ENCODE data around the gene RABGGTA. TPM values are rescaled to one million over a fixed set of nuclear protein-coding genes. Genes with fewer than 3 reads are reported as not detected.

The RABGGTA gene
- total and polyA plus RNA-seq, 2 experiments from 2014 or later, result 29.3 to 34.9 TPM

- H3K9me2 ChIP-seq (ENCODE audit: insufficient read depth), result no peaks in the 10 kb centered on the region
- H2AFZ ChIP-seq, result no peak overlapping the region
- no peak overlapping the region for H3K27ac ChIP-seq
- H3K27me3 ChIP-seq (replicated peaks; ENCODE audit: insufficient read depth), result no peaks in the 10 kb centered on the region
- H3K4me1 ChIP-seq (ENCODE audit: insufficient read depth), result peaks cover 7% of the 10 kb centered on the region
- TF ChIP-seq EZH2phosphoT487 (IDR thresholded peaks at IDR 0.05; ENCODE audit: insufficient read depth, low read depth) (no peak), EZH2 (IDR thresholded peaks at IDR 0.05; ENCODE audit: insufficient read depth, poor library complexity, severe bottlenecking) (no peak)
- no peaks in the 10 kb centered on the region for H3K9me3 ChIP-seq (ENCODE audit: low read depth)
- no peak overlapping the region for H3K9ac ChIP-seq
- no peaks in the 10 kb centered on the region for H3K36me3 ChIP-seq (ENCODE audit: low read depth)
- H3F3A ChIP-seq (ENCODE audit: insufficient read depth), result no peaks in the 10 kb centered on the region
- no peaks in the 10 kb centered on the region for H4K20me1 ChIP-seq (ENCODE audit: insufficient read depth)
- 86 to 87% methylated on average over 19 of the region's 19 CpGs for whole genome bisulfite sequencing, 2 experiments (ENCODE audit: low coverage in 1 of 2, low lambda C conversion rate in 2 of 2, missing lambda C conversion rate in 2 of 2)
- H3K4me2 ChIP-seq (ENCODE audit: unreplicated experiment), result no peak overlapping the region
- no peaks in the 10 kb centered on the region for H3K79me2 ChIP-seq (ENCODE audit: insufficient read depth)
- DNase-seq, result no peak
- in situ Hi-C loops (cut with MboI), result no loop called here
- no peak overlapping the region for H3K4me3 ChIP-seq
Measured at GRCh38 chr14:24261969-24262327, 9.4 kb downstream of the RABGGTA start.

DNA sequence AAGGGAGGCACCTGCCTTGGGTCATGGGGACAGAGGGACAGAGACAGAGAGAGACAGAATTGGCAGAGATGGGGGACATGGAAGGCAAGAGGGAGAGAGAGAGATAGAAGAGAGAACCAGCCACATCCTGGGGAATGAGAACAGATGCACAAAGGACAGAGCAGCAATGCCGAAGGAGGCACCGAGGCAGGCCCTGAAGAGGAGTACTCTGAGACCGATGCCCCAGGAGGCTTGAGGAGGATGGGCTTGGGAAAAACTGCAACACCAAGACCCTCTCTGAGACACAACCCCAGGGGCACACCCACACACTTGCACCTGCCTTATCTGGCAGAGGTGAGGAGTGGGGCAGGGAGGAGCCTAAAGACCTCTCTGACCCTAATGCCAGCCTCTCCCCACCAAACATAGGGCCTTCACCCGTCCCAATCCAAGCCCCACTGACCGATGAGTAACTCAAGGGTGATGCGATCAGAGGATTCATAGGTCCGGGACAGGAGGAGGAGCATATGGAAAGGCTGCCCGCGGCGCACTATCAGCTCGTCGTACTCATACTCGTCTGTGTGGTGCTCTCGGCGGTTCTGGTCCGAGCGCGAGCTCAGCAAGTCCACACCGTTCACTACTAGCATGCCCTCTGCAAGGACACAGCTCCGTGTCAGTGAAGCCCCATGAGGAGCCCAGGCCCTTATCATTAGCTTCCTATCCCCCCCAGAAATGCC lies 10.0 kb downstream of the RABGGTA start:
- Histone ChIP-seq H3K27me3 (replicated peaks; ENCODE audit: insufficient read depth) (no peaks in the 10 kb centered on the region), H4K20me1 (ENCODE audit: insufficient read depth) (no peaks in the 10 kb centered on the region), H3K4me2 (ENCODE audit: unreplicated experiment) (no peak overlapping the region), H3K9ac (no peak overlapping the region), H3K36me3 (ENCODE audit: low read depth) (no peaks in the 10 kb centered on the region), H3F3A (ENCODE audit: insufficient read depth) (no peaks in the 10 kb centered on the region), H3K9me2 (ENCODE audit: insufficient read depth) (no peaks in the 10 kb centered on the region), H3K27ac (no peak overlapping the region), H3K9me3 (ENCODE audit: low read depth) (no peaks in the 10 kb centered on the region), H2AFZ (no peak overlapping the region), H3K79me2 (ENCODE audit: insufficient read depth) (no peaks in the 10 kb centered on the region), H3K4me3 (no peak overlapping the region), H3K4me1 (ENCODE audit: insufficient read depth) (peaks cover 7% of the 10 kb centered on the region)
- no peak for DNase-seq
- 90% methylated on average over 20 of the region's 20 CpGs for WGBS, 2 experiments (ENCODE audit: low coverage in 1 of 2, low lambda C conversion rate in 2 of 2, missing lambda C conversion rate in 2 of 2)
- in situ Hi-C loops (cut with MboI), result no loop called here
- TF ChIP-seq EZH2phosphoT487 (IDR thresholded peaks at IDR 0.05; ENCODE audit: insufficient read depth, low read depth) (no peak), EZH2 (IDR thresholded peaks at IDR 0.05; ENCODE audit: insufficient read depth, poor library complexity, severe bottlenecking) (no peak)

DNA sequence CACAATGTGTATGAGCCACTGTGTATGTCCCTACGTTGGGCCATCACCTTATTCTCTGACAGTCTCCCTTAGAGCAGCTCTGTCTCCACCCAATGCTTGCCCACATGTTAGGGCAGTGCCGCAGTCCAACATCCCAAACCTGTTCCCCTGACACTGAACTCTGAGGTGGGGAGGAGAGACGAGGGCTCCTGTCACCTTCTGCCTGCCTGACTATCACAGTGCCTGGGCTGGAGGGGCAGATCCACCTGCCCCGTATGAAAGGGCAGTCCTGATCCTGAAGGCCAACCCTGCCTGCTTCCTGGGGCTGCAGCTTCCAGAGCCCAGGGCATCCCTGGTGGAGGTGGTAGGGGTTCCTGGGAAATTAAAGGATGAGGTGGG lies 10.6 kb downstream of the RABGGTA start:
- Histone ChIP-seq H3K4me3 (no peak overlapping the region), H3K36me3 (ENCODE audit: low read depth) (no peaks in the 10 kb centered on the region), H2AFZ (no peak overlapping the region), H3K79me2 (ENCODE audit: insufficient read depth) (no peaks in the 10 kb centered on the region), H3K27ac (no peak overlapping the region), H3K9ac (no peak overlapping the region), H3F3A (ENCODE audit: insufficient read depth) (no peaks in the 10 kb centered on the region), H3K27me3 (replicated peaks; ENCODE audit: insufficient read depth) (no peaks in the 10 kb centered on the region), H3K9me2 (ENCODE audit: insufficient read depth) (no peaks in the 10 kb centered on the region), H4K20me1 (ENCODE audit: insufficient read depth) (no peaks in the 10 kb centered on the region), H3K9me3 (ENCODE audit: low read depth) (no peaks in the 10 kb centered on the region), H3K4me1 (ENCODE audit: insufficient read depth) (peaks cover 7% of the 10 kb centered on the region), H3K4me2 (ENCODE audit: unreplicated experiment) (no peak overlapping the region)
- TF ChIP-seq EZH2phosphoT487 (IDR thresholded peaks at IDR 0.05; ENCODE audit: insufficient read depth, low read depth) (no peak), EZH2 (IDR thresholded peaks at IDR 0.05; ENCODE audit: insufficient read depth, poor library complexity, severe bottlenecking) (no peak)
- in situ Hi-C loops (cut with MboI), result no loop called here
- WGBS, 2 experiments (ENCODE audit: low coverage in 1 of 2, low lambda C conversion rate in 2 of 2, missing lambda C conversion rate in 2 of 2), result 74 to 75% methylated on average over 4 of the region's 4 CpGs
- DNase-seq, result no peak

- H3K79me2 ChIP-seq (ENCODE audit: insufficient read depth), result no peaks in the 10 kb centered on the region
- DNase-seq, result no peak
- no peaks in the 10 kb centered on the region for H3K9me3 ChIP-seq (ENCODE audit: low read depth)
- H3K9ac ChIP-seq, result no peak overlapping the region
- no peak overlapping the region for H3K4me3 ChIP-seq
- TF ChIP-seq EZH2 (IDR thresholded peaks at IDR 0.05; ENCODE audit: insufficient read depth, poor library complexity, severe bottlenecking) (no peak), EZH2phosphoT487 (IDR thresholded peaks at IDR 0.05; ENCODE audit: insufficient read depth, low read depth) (no peak)
- H3K4me2 ChIP-seq (ENCODE audit: unreplicated experiment), result no peak overlapping the region
- H3F3A ChIP-seq (ENCODE audit: insufficient read depth), result no peaks in the 10 kb centered on the region
- no peak overlapping the region for H2AFZ ChIP-seq
- no peaks in the 10 kb centered on the region for H3K27me3 ChIP-seq (replicated peaks; ENCODE audit: insufficient read depth)
- H3K36me3 ChIP-seq (ENCODE audit: low read depth), result no peaks in the 10 kb centered on the region
- H3K9me2 ChIP-seq (ENCODE audit: insufficient read depth), result no peaks in the 10 kb centered on the region
- in situ Hi-C loops (cut with MboI), result no loop called here
- H3K4me1 ChIP-seq (ENCODE audit: insufficient read depth), result peaks cover 7% of the 10 kb centered on the region
- H3K27ac ChIP-seq, result no peak overlapping the region
- 78 to 83% methylated on average over 16 of the region's 16 CpGs for WGBS, 2 experiments (ENCODE audit: low coverage in 1 of 2, low lambda C conversion rate in 2 of 2, missing lambda C conversion rate in 2 of 2)
- H4K20me1 ChIP-seq (ENCODE audit: insufficient read depth), result no peaks in the 10 kb centered on the region
Measured at GRCh38 chr14:24260026-24260779, 11.2 kb downstream of the RABGGTA start.

Measured in GM23248 (cell line).